Measurements from ENCODE around the gene RELN.

The RELN gene

DNA sequence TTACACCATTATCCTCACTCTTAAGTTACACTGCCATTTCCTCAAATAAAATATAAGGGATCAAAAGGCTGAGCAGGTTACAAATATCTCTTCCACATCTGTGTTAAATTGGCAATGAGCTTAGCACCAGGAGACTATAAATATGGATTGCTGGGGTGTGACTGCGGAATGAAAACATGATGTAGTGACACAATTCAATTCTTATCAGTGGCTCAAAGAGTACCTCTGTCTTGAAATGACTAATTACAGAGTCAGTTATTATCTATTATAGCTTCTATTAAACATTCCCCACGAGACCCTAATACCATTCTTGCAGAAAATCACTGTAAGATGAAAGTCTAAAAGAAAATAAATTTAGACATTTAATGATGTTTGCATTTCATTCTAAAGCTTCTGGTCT, 67.1 kb downstream of the RELN start:
- H3K4me3 ChIP-seq (ENCODE audit: low read length) = no peak overlapping the region
- TF ChIP-seq, protein P1, sequence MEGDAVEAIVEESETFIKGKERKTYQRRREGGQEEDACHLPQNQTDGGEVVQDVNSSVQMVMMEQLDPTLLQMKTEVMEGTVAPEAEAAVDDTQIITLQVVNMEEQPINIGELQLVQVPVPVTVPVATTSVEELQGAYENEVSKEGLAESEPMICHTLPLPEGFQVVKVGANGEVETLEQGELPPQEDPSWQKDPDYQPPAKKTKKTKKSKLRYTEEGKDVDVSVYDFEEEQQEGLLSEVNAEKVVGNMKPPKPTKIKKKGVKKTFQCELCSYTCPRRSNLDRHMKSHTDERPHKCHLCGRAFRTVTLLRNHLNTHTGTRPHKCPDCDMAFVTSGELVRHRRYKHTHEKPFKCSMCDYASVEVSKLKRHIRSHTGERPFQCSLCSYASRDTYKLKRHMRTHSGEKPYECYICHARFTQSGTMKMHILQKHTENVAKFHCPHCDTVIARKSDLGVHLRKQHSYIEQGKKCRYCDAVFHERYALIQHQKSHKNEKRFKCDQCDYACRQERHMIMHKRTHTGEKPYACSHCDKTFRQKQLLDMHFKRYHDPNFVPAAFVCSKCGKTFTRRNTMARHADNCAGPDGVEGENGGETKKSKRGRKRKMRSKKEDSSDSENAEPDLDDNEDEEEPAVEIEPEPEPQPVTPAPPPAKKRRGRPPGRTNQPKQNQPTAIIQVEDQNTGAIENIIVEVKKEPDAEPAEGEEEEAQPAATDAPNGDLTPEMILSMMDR (IDR thresholded peaks at IDR 0.05; ENCODE audit: insufficient read depth, low read depth, low read length, missing control alignments) = no peak
- no peak for DNase-seq (ENCODE audit: low read depth)

DNA sequence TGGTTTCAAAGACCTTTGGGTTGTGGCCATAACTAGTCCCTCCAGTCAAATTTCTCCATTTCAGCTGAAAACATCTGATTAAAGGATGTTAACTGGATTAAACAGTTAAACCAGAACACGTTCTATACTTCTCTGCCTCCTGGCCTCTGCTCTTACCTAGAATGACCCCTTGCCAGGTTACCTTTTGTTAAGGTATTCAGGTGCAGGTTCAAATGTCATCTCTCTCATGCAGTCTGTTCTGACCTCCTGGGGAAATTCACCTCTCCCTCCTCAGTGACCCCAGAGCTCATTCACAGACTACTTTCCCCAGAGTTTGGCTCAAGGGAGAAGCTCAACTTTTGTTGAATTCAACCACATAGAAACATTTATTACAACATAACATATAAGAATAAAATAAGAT, 67.8 kb downstream of the RELN start:
- TF ChIP-seq, protein P1 (IDR thresholded peaks at IDR 0.05; ENCODE audit: insufficient read depth, low read depth, low read length, missing control alignments) = no peak
- DNase-seq (ENCODE audit: low read depth) = no peak
- H3K4me3 ChIP-seq (ENCODE audit: low read length) = no peak overlapping the region

DNA sequence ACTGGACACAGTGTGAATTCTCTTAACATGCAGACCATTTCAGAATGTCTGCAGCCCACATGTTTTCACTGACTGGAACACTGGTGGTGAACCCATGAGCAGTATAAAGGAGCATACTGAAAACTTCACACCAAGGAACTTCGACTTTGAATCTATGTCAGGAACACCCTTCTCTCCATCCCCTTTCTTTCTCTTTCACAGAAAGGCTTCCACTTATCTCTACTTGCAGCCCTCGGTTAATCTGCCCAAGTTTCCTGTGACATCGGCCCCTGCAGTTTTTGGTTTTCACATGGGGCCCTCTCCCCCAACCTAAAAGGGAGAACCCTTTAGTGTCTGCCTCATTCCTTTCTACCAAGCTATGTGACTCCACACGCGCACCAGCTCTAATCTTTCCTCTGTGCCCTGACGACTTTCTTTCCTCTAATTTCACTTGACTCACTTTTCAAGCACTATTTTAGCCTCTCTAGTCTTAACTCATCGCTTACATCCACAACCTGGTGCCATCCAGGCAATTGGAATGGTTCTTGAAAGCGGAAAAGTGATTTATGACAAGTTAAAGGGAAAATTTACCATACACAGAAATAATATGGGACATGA, 70.1 kb downstream of the RELN start:
- H3K4me3 ChIP-seq (ENCODE audit: low read length) = no peak overlapping the region
- TF ChIP-seq, protein P1 (IDR thresholded peaks at IDR 0.05; ENCODE audit: insufficient read depth, low read depth, low read length, missing control alignments) = no peak
- DNase-seq (ENCODE audit: low read depth) = no peak

DNA sequence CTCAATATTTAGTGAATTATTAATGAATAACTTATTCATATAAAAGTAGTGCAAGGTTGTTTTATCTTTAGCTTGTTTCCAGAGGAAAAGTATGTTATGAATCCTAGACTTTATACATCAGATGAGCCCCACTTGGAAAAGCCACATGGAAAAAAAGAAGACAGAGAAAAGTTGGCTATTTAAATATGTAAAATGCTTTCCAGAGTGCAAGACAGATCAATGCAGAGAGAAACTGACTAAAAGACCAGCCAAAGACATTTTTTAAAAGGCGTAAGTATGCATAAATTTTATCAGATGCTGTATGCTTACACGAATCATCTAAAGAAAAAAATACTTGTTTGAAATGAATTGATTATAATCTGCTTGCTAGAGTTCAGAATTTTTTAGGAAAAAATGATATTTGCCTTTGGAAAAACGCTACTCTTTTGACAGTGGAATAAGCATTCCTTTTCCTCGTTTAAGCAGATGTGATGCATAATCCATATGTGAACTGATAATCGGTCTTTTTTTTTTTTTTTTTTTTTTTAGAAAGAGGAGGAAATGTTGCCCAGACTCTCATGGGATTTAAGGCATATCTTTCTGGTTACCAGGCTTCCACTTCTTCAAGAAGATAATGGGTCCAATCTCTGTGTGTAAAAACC, 70.7 kb downstream of the RELN start:
- no peak overlapping the region for H3K4me3 ChIP-seq (ENCODE audit: low read length)
- TF ChIP-seq, protein P1 (IDR thresholded peaks at IDR 0.05; ENCODE audit: insufficient read depth, low read depth, low read length, missing control alignments) = no peak
- DNase-seq (ENCODE audit: low read depth) = no peak

DNA sequence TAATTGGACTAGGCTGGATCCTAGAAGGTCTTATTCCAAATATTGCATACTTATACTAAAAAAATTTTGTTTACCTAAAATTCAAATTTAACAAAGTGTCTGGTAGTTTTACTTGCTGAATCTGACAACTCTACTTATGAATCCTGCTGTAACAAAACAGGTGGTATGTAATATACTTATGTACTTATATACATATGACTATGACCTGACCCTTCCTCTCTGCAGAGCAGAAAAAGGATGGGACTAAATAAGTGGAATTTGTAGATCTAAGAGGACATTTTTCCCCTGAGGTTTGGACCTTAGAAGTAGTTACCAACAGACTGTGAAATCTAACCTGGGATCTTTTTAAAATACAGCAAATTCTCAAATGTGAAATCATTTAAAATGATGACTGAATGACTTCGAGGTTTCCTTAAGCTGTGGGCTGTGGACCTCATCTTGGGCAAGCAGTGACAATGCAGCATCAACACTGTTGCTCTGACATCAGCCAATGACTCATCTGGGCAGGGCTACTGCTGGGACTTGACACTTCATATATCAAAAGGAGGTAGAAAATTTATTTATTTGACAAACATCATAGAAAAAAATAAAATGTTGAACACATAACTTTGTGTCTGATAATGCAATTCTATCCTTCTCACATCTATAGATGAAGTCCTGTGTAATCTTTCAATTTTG, 73.6 kb downstream of the RELN start:
- TF ChIP-seq, protein P1 (IDR thresholded peaks at IDR 0.05; ENCODE audit: insufficient read depth, low read depth, low read length, missing control alignments) = no peak
- DNase-seq (ENCODE audit: low read depth) = peak; percentile 74
- H3K4me3 ChIP-seq (ENCODE audit: low read length) = no peak overlapping the region

DNA sequence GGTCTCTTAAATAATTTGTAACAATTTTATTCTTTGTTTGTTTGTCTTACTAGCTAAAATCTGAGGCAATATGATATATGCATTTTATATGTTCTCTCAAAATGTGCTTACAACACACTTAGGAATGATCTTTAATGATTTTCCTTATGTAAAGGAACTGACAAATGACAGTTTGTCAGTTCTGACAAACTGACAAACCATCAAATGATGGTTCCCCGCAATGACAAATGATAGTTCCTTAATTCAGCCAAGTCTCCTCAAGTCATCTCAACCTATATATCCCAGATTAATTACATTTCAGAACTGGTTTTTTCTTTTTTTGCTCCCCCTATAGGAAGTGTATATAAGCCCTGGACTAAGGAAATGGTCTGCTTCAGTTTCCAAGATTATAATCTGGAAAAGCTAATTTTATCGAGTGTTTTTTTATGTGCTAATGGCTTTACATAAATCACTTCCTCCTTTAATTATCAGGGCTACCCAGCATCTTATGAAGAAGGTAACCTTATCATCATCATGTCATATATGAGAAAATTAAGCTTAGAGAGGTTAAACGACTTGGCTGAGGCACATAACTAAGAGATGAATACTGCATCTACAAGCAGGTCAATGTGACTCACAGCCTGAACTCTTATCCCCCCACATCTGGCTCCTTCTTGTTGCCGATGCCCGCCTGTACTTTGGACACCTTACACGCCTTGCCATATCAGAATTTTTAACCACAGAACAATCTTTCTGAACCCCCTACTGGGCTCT, 75.1 kb downstream of the RELN start:
- DNase-seq (ENCODE audit: low read depth) = no peak
- no peak overlapping the region for H3K4me3 ChIP-seq (ENCODE audit: low read length)
- TF ChIP-seq, protein P1 (IDR thresholded peaks at IDR 0.05; ENCODE audit: insufficient read depth, low read depth, low read length, missing control alignments) = no peak

All from epithelial cell of esophagus (primary cell).